Measurements from ENCODE around the gene LRMDA.
"Not testable (repeated sequence)": the region's sequence is repeated elsewhere in the genome, so short reads cannot be mapped to it uniquely, and the experiment has no call there.

The LRMDA gene

DNA sequence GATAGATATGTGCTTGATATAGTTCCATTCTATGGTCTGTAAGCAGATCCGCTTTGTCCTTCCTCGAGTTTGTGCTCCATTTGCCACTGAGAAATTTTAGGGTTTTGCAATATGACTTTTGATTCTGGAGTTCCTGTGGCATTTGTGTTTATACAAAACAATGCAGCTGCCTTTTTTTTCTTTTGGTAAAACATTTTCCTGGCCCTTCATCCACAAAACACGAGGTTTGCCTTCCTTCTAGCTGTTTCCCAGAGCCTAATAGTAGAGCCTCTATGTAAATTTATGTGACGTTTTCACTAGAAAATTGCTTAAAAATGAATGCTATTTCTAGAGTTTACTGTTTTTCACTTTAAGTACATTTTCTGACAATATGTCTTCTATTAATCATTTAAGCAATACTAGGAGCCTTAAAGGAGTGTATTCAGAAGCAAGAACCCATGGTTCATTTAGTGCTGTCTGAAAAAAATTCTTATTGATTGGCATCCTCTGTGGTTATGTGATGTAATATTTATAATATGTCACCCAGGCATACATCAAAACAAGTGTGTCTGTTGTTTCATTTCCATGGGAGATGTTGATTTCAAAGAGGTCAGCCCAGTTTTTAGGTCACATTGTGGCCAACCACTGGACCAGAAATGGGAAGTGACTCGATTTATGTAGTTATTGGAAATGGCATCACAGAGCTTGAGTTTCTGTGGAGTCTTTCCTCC, 618.3 kb downstream of the LRMDA start:
- DNase-seq (ENCODE audit: low spot score): peak; percentile 86

DNA sequence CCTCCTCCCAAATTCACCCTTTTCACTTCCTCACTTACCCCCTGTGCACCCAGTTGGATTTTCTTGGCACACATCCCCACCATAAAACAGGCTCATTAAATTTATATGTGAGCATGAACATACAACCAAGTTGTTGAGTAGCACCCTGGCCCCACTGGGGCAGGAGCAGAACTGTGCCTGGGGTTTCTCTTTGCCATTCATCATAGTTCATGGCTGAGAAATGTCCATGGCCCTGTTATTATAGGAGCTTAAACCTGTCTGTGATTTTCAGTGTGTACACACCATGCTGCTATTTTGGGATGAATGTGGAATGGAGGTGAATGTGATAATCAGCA, 618.8 kb downstream of the LRMDA start:
- no peak for DNase-seq (ENCODE audit: low spot score)

DNA sequence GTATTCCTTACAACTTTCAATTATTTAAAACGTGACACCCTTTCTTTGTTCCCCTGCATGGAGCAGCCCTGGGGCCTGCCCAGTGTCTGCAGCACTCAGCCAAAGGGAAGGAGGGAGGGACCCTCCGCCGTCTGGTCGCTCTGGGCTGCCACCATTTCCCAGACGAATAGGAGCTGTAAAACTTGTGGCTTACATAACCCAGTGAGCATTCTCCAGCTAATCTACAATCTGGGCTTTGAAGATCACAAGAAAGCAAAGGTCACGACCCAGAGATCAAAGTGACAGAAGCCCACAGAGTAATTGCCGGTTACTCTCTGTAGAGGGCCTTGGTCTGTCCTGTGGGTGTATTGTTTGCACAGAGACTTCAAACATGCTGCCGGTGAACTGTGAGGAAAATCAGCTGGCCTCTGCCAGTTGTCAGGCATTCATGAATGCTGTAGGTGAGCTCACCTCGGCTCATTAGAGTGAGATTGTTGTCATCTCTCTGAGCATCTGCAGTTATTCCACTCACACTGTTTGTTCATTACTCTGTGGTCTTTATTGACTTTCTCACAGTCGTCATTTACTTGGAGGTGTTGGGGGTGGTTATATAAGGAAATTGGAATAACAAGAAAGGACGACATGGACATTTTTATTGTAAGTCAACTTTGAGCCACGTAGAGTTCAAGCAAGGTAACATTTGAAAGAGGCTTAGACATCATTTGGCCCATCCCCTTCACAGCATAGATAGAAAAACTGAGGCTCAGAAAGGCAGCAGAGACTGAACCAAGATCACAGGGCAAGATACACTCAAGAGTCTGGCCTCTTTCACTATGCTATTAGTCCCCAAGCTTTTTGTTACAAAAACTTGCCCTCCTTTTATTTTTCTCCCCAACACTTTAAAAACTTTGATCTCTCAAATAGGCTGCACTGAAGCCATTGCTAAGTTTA, 619.8 kb downstream of the LRMDA start:
- DNase-seq (ENCODE audit: low spot score): peak; percentile 97

DNA sequence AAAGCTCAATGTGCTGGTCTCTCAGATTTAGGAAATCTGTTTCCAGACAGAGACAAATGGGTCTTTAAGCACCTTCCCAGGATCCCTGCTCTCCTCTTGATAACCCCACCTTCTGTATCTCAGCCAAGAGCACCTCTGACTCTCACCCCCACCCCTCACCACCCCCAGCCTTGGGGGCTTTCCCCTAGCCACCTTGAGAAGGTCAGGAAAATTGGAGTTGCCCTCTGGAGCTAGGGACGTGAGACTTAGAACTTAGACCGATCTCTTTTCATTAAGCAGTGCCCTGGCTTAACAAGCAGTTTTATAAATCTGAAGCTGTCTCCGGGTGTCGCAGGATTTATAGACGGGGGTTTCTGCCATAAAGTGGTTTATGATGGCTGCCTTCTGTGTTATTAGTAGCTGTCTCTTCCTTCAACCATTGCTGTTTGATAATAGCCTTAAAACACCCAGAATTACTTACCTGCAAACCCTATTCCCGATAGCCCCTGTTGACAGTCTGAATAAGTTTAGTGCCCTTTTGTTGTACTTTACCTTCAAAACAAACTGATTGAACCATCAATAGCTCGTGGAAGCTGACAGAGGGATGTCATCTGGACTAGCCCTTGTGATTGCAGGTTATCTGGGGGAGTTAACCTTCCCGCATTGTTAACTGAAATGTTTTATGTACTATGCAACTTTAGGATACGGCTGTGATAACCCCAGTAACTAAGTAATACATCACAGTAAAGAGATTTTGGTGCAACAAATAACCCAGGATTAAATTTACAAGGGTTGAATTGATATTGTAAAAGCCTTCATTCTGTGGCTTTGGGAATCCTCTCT, 621.5 kb downstream of the LRMDA start:
- no peak for DNase-seq (ENCODE audit: low spot score)

DNA sequence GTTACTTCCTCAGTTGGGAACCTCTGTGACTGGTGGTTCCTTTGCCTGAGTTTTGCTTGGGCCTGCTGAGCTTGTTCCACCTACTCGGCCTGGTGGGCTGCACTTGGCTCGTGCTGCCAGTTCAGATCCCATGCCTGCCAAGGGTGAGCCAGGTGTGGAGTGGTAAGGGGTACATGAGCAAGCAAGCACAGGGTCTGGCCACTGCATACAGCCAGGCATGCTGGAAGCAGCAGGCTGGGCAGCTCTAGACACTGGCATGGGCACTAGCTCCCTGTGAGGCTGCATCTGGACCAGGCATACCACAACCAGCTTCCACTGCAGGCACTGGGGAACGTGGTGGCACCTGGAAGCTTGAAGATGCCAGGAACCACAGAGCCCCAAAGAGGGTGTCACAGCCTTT, 624.0 kb downstream of the LRMDA start:
- DNase-seq (ENCODE audit: low spot score): no peak

DNA sequence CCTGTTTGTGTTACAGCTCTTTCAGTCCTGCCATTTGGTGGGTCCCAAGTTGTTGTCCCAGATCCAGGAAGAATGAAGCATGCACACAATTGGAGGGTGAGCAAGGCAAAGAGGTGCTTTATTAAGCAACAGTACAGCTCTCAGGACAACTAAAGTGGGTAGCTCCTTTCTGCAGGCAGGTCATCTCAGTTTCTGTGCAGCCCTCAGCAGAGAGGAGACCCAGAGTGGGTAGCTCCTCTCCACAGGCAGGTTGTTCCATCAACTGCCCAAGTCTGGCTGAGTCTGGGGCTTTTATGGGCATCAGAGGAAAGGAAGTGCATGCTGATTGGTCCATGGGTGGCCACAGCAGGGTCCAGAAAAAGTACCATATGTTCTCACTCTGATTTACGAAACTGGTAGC, 624.5 kb downstream of the LRMDA start:
- no peak for DNase-seq (ENCODE audit: low spot score)

DNA sequence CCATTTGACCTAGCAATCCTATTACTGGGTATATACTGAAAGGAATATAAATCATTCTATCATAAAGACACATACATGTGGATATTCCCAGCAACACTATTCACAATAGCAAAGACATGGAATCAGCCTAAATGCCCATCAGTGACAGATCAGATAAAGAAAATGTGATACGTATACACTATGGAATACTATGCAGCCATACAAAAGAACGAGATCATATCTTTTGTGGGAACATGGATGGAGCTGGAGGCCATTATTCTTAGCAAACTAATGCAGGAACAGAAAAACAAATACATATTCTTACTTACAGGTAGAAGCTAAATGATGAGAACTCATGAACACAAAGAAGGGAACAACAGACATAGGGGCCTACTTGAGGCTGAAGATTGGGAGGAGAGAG, 629.6 kb downstream of the LRMDA start:
- not testable (repeated sequence) for DNase-seq (ENCODE audit: low spot score)

DNA sequence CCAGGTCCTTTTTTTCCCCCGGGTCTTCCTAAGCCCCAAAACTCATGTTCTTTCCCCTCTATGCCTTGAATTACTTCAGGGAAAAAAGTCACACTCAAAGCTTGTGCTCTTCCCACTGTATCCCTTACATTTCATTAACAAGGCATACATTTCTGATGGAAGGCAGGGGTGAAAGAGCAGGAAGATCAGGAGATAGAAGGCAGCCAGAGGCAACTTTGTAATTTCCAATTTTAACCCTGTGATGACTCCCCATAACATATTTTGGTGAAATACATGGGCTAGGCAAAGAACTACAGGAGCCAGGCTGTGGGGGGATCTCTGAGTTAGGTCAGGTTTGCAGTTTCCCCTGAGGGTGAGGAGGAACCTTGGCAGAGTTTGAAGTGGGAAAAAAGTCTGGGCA, 635.0 kb downstream of the LRMDA start:
- DNase-seq (ENCODE audit: low spot score): no peak

DNA sequence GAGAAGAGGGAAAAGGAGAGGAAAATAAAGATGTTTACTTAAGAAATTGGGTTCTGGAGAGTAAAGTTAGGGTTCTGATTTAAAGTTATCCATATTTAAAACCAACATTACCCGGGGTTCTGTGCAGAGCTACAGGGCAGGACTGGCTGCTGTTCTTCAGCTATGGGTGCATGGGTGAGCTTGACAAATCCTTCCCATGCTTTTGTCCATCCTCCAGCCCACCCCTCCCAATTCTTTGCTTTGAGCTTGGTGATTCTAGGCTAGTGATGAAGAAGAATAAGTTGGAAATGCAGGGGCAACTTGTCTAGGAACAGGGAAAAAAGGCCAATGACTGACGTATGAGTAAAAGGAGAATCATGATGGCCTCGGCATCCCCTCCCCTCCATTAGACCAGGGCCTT, 636.0 kb downstream of the LRMDA start:
- DNase-seq (ENCODE audit: low spot score): no peak

DNA sequence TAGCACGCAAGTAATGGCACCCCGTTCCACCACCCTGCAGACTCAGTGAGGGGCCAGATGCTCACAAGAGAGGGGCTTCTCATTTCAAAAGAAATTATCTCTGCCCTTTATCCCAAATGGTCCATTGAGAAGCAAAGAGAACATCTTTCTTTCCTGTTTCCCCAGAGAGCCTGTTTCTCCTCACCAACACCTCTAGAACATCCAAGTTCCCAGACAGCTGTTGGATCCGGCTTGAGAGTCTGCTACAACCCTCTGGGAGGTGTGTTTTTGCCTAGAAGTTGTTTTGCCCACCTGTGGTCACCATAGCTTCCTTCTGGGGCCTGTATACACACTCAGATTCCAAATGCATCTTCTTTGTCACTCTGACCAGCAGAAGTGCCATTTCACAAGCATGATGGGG, 637.4 kb downstream of the LRMDA start:
- DNase-seq (ENCODE audit: low spot score): no peak

DNA sequence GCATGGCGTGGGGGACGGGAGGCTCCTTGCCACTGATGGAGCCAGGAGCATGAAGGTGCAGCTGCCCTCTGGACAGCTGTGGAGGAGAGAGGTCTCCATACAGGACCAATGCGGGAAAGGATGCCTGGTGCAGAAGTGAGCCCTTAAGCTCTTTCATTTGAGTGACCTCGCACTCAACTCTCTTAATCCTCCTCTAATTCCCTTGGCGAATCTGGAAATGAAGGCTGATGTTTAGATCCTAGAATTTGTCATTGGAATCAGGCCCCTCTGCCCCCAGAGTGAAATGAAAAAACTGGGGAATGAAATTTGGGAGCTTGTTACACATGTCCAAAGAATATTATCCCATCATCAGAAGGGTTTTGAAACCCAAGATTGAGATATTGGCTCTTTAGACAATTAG, 639.5 kb downstream of the LRMDA start:
- DNase-seq (ENCODE audit: low spot score): no peak

DNA sequence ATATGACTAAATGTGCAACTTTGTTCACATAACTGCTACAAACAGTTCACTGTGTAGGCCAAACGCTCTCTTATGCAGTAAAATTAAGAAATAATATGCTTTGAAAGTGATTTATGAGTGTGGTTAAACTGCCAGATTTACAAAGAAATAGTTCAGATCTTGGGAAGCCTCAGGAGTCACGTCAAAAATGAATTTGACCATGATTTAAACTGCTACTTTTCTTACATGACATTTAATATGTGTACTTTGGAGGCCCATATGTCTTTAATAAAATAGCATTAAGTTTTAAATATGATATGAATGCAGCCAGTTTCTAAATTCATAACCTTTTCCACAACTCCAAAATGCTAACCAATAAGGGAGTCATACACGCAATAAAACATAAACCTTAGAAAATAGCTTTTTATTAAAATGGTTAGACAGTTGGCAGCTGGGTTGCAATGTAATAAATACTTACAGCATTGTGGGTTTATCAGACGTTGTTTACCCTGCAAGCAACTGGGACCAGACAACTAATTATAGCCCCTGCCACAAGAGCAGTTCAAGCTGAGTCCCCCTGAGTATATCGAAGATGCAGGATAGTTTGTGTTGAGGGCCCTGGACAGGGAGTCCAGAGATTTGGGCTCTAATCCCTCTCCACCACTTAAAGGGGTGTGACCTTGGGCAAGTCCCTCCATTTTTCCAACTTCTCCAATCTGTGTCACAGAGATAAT, 640.4 kb downstream of the LRMDA start:
- DNase-seq (ENCODE audit: low spot score): no peak

DNA sequence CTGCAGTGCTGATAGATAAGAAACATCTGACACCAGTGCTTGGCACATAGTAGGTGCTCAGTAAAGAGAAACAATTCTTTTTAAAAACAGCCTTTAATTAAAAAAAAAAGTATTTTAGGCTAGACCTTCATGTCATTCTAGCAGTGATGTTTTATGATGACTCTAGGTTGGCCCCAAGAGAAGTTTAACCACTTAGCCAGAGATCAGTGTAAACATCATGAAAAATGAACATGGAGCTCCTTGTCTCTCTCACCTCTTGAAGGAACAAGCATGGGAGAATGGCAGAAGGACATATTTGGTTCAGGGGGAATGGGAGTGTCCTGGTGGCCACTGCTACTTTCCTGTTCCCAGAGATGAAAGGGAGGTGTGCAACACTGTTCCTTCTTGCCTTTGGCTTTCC, 641.0 kb downstream of the LRMDA start:
- no peak for DNase-seq (ENCODE audit: low spot score)

DNA sequence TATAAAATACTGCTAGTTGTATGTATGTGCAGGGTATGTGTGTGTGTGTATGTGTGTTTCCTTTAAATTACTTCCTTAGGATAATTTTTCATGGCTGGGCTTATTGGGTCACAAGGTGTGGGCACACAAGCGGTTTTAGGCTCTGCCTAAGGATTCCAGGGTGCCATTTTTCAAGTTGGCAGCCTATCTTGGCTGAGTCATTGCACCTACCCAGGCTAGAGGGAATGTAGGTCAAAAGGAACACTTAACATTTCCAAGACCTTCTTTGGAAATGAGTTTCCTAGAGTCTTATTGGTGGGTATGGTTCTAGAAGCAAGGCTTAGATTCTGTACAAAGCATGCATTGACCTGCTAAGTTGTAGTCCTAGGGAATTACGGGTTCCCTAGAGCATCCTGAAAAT, 642.1 kb downstream of the LRMDA start:
- no peak for DNase-seq (ENCODE audit: low spot score)

DNA sequence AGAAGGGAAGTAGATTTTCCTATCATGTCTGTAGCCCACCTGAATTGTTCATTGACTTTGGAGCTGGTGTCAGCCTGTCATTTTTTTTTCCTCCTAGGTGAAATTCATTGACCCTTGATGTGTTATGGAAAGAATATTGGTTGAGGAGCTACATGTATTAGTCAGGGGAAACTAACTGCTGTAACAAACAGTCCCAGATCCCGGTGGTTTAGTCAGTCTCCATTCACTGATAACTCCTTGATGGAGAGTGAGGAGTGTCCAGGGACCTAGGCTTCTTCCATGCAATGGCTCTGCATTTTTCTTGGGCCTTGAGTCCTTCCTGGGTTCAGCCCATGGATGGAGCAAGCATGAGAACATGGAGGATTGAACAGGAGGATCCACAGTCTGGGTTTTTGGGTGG, 643.2 kb downstream of the LRMDA start:
- no peak for DNase-seq (ENCODE audit: low spot score)

DNA sequence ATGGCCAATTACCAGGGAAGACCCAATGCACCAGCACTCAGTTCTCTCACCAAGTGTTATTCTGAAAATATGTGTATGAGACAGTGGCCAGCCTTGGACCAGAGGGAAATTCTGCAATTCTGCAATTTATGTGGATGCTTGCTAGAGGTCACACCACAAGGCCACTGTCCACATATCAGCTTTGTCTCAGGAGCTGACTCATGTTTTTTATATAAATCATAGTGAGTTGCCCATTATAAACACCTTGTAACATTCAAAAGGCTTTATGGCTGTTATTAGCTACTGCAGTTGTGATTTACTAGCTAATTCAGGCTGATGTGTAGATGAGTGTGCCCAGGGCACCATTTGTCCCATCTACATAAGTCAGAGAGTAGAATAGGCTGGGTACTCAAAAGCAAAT, 649.0 kb downstream of the LRMDA start:
- DNase-seq (ENCODE audit: low spot score): no peak

DNA sequence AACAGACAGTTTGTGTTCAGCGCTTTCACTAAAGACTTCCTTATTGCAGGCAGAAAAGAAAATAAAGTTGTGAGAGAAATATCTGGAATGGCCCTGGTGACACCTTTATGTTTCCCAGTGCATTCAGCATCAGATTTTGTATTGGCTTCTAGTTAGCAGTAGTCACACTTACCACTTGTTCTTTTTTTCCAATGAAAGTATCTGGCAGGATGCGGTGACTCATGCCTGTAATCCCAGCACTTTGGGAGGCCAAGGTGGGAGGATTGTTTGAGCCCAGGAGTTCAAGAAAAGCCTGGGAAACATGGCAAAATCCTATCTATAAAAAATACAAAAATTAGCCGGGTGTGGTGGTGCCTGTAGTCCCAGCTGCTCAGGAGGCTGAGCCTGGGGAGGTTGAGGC, 649.6 kb downstream of the LRMDA start:
- DNase-seq (ENCODE audit: low spot score): no peak

DNA sequence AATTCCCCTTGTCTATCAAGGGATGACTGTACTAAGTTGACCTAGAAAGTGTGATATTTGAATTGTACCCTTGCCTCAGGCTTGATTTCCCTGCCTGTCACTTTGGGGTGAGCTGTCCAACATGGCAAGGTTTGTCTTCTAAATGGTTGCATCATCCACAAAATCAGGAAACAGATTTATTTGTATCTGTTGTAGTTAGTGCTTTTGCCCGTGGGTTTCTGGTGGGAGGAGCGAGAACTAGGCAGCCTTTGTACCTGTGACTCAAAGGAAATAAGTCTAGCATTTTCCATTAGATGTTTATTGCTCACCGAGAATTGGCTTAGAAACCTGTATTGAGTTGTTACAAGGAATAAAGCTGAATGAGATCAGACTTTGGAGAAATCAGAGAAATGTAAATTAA, 650.8 kb downstream of the LRMDA start:
- DNase-seq (ENCODE audit: low spot score): peak; percentile 30

DNA sequence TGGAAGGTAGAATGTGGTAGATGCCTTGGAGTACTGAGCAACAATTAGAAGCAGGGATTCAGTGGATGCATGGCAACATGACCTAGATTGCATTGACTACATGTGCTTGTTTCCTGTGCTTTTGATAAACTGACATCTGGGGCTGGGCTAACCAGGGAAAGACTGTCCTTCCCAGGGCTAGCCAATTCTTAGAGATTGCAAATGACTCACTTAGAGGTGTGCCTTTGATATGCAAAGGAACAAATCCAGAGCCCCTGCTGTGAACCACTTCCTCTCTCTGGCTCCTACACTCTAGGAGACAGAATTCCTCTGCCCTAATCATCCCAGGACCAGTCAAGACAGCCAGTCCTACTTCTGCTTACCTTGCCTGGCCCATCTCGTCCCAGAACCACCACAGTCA, 651.5 kb downstream of the LRMDA start:
- peak; percentile 65 for DNase-seq (ENCODE audit: low spot score)

DNA sequence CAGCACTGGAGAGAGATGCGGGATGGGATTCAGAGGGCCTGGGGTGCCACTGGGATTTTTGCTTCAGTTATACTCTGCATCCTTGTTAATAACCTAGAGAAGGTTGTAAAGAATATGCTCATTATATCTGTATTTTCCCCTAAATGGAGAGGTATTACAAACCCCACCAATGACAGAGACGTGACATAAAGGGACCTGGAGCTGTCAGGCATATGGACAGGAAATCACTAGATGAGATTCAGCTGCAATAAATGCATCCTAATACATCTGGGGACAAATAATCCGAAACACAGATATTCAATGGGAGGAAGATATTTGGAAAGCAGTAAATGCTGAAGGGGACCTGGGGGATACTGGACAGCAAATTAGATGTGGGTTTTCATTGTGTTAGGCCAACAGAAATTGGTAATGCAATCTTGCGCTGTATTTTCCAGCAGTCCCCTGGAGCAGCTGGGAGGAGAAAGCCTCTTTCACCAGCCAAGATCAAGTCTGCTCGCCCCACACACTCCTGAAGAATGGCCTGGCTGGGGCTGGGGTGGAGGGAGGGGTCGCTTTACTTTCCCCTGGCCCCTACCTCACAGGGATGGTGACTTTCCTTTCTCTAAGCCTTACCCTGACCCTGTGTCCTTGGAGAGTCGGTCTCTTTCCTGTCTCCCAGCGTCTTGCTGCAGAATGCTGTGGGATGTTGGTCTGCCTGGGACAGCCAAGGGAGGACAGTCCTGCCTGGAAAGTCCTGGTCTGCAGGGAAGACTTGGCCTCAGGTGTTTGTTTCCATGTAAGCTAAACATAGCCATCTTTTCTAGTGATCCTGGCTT, 653.8 kb downstream of the LRMDA start:
- no peak for DNase-seq (ENCODE audit: low spot score)

DNA sequence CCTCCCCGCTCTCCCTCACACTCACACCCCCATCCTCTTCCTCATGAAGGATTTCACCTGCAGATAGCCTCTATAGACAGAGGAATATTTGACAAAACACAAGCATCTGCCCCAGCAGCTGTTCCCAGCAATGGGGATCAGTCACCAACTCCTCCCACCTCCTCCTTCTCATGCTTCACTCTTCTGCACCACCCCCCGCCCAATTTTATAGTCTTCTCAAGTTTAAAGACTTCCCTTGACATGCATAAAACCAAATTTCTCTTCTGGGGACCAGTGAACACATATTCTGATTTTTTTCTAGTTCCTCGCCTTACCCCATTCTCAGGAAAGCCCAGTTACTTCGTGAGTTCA, 654.4 kb downstream of the LRMDA start:
- DNase-seq (ENCODE audit: low spot score): no peak

All from SW480 (cell line).